K562 (cell line): ENCODE measurements around the gene NCOA1. TPM values are rescaled to one million over a fixed set of nuclear protein-coding genes. Genes with fewer than 3 reads are reported as not detected.
A peak's percentile ranks its signal among the peaks of the same experiment; 100 is the strongest.

Experiments
- ATAC-seq: fragments of 200-7000 bp; cut with Tn5 transposase; 3 replicates; pipeline ENCODE4 v1.9.1; 2020; ENCODE audit warnings: moderate library complexity
- BruUV-seq: library from RNA; stranded (reverse); fragments of 400-500 nt; replicated peaks from 2 replicates; lab custom pipeline; 2021; lab: Mats Ljungman, UMichigan
- CTCF ChIA-PET: fragments of 300-600 bp; formaldehyde crosslinking; extraction: SDS; loops from one replicate; lab custom pipeline; 2021; ENCODE audit warnings: low intra/inter-chr PET ratio; lab: Yijun Ruan, JAX
- POLR2A ChIA-PET: fragments of 300-600, 350-650 bp; sonication (Branson Sonifier 250); formaldehyde crosslinking; extraction: SDS; loops from one replicate; lab custom pipeline; 2021; ENCODE audit warnings: antibody characterized with exemption, inconsistent platforms; lab: Yijun Ruan, JAX
- DNase-seq, 4 experiments: peaks; one replicate each; pipeline versions ENCODE4 v3.0.0 to v3.0.0-alpha.2; 2011 to 2018; ENCODE audit warnings: low spot score in 3 of 4, mixed read lengths in 3 of 4; ENCODE audit errors: extremely low read depth in 1 of 4
- FAIRE-seq: peaks from 2 replicates; lab custom pipeline; 2011; peaks lifted over from hg19 to GRCh38; lab: Jason Lieb, UNC
- H2AFZ ChIP-seq: 2 replicates; pipeline ENCODE4 v1.6.0; 2011; ENCODE audit warnings: low read depth, low read length, control low read depth, inconsistent platforms
- H3K27ac ChIP-seq: fragments of 200-600 bp; 3 replicates; pipeline ENCODE4 v1.8.0; 2011; ENCODE audit warnings: low read depth, mild to moderate bottlenecking, control low read depth, inconsistent platforms, low read length, moderate library complexity, mixed read lengths; ENCODE audit errors: extremely low read depth
- H3K27me3 ChIP-seq, 2 experiments: fragments of 300-600 bp in 1 of 2; 2 replicates in 1 of 2; 3 replicates in 1 of 2; pipeline versions ENCODE4 v1.6.0 to v1.8.0; 2011; ENCODE audit warnings: inconsistent platforms in 2 of 2, low read length in 2 of 2, mild to moderate bottlenecking in 1 of 2, mixed read lengths in 1 of 2, moderate library complexity in 1 of 2; ENCODE audit not compliant: control insufficient read depth in 2 of 2, insufficient read depth in 2 of 2
- H3K36me3 ChIP-seq: fragments of 300-600 bp; 3 replicates; pipeline ENCODE4 v1.8.0; 2011; ENCODE audit warnings: mild to moderate bottlenecking, low read length, inconsistent platforms; ENCODE audit not compliant: control insufficient read depth, insufficient read depth
- H3K4me1 ChIP-seq, 2 experiments: fragments of 200-600 bp in 1 of 2; replicated peaks in 1 of 2; 2 replicates in 1 of 2; 3 replicates in 1 of 2; pipeline versions ENCODE4 v1.5.1 to v1.8.0; 2011; ENCODE audit warnings: inconsistent platforms in 2 of 2, low read length in 2 of 2, mild to moderate bottlenecking in 1 of 2, mixed read lengths in 1 of 2, moderate library complexity in 1 of 2; ENCODE audit not compliant: control insufficient read depth in 2 of 2, insufficient read depth in 2 of 2
- H3K4me2 ChIP-seq: 2 replicates; pipeline ENCODE4 v1.6.1; 2011; ENCODE audit warnings: low read length, control low read depth, inconsistent platforms, mixed read lengths; ENCODE audit not compliant: insufficient read depth
- H3K4me3 ChIP-seq: fragments of 200-600 bp; sonication (generic), shearing (Covaris generic); 2 replicates; pipeline ENCODE4 v1.5.1; 2016; ENCODE audit warnings: control low read depth, inconsistent platforms
- H3K79me2 ChIP-seq: fragments of 200-600 bp; 3 replicates; pipeline ENCODE4 v1.8.0; 2011; ENCODE audit warnings: low read length, inconsistent platforms; ENCODE audit not compliant: control insufficient read depth, insufficient read depth
- H3K9ac ChIP-seq, 2 experiments: 2 replicates each; pipeline versions ENCODE4 v1.6.0 to v1.6.1; 2011; ENCODE audit warnings: low read depth in 2 of 2, low read length in 2 of 2, control low read depth in 1 of 2, inconsistent platforms in 1 of 2, mild to moderate bottlenecking in 1 of 2, mixed read lengths in 1 of 2; ENCODE audit not compliant: insufficient read depth in 1 of 2
- H3K9me1 ChIP-seq: one replicate; pipeline ENCODE4 v1.6.0; 2011; ENCODE audit warnings: inconsistent platforms, mild to moderate bottlenecking, low read length, moderate library complexity; ENCODE audit not compliant: control insufficient read depth, insufficient read depth
- H3K9me3 ChIP-seq: replicated peaks from 2 replicates; pipeline ENCODE4 v1.5.1; 2011; ENCODE audit warnings: low read depth, low read length, inconsistent platforms; ENCODE audit not compliant: control insufficient read depth, insufficient read depth
- H4K20me1 ChIP-seq: replicated peaks from 2 replicates; pipeline ENCODE4 v1.6.1; 2011; ENCODE audit warnings: low read length, inconsistent platforms, mixed read lengths; ENCODE audit not compliant: control insufficient read depth, insufficient read depth
- FOXA3 ChIP-seq, 2 experiments: fragments of 450-650 bp in 1 of 2; sonication (generic) in 1 of 2; formaldehyde crosslinking; IDR thresholded peaks in 1 of 2; conservative IDR thresholded peaks in 1 of 2; 2 replicates each; pipeline versions ENCODE4 v1.4.0 to v1.8.0; 2020 to 2022; ENCODE audit warnings: mild to moderate bottlenecking in 2 of 2, missing genetic modification reagents in 1 of 2
- GABPA ChIP-seq: fragments of 200-800 bp; sonication (Bioruptor generic); conservative IDR thresholded peaks from 2 replicates; pipeline ENCODE4 v1.6.1; 2016; ENCODE audit warnings: low read depth, missing genetic modification characterization, missing compliant biosample characterization
- KAT8 ChIP-seq: fragments of 450-650 bp; IDR thresholded peaks from 2 replicates; pipeline ENCODE4 v1.6.1; 2016; ENCODE audit warnings: low read depth, mild to moderate bottlenecking
- MAFK ChIP-seq: IDR thresholded peaks from 2 replicates; pipeline ENCODE4 v1.6.1; 2011; ENCODE audit warnings: low read length, improper control_type of control experiment
- NFE2 ChIP-seq: IDR thresholded peaks from 2 replicates; pipeline ENCODE4 v1.6.1; 2014; ENCODE audit warnings: antibody characterized with exemption, low read depth
- SMARCB1 ChIP-seq: IDR thresholded peaks from 2 replicates; pipeline ENCODE4 v1.6.1; 2011; ENCODE audit warnings: improper control_type of control experiment, low read depth; ENCODE audit not compliant: insufficient read length
- STAT5B ChIP-seq: fragments of 250-450 bp; sonication (Bioruptor Pico); IDR thresholded peaks from 2 replicates; pipeline ENCODE4 v1.8.0; 2021; ENCODE audit warnings: mild to moderate bottlenecking, inconsistent platforms
- TBL1XR1 ChIP-seq, 2 experiments: IDR thresholded peaks; 2 replicates each; pipeline ENCODE4 v1.6.1; 2012; ENCODE audit warnings: improper control_type of control experiment in 2 of 2, low read length in 2 of 2, mild to moderate bottlenecking in 1 of 2
- ZNF239 ChIP-seq: fragments of 250-450 bp; sonication (Bioruptor Pico); IDR thresholded peaks from 2 replicates; pipeline ENCODE4 v1.4.0; 2020; ENCODE audit warnings: mild to moderate bottlenecking
- ZNF316 ChIP-seq: fragments of 450-650 bp; IDR thresholded peaks from 2 replicates; pipeline ENCODE4 v1.6.1; 2016
- ZNF592 ChIP-seq: fragments of 450-650 bp; IDR thresholded peaks from 2 replicates; pipeline ENCODE4 v1.6.1; 2017; ENCODE audit warnings: antibody characterized with exemption, mild to moderate bottlenecking
- WGBS: fragments of 100-300 bp; shearing (Covaris generic); methylation state at CpG from one replicate; pipeline ENCODE4 v1.1.6; 2016; ENCODE audit warnings: low coverage, mixed read lengths; ENCODE audit not compliant: insufficient coverage; ENCODE audit errors: missing lambda C conversion rate; 5-methylcytosine and 5-hydroxymethylcytosine counted together
- in situ Hi-C: fragments of 300-500 bp; cut with MboI; formaldehyde crosslinking; loops from 4 replicates; pipeline ENCODE4 v1.15.0; 2018; ENCODE audit warnings: inconsistent platforms, mixed read lengths
- intact Hi-C: fragments of 100-400 bp; cut with micrococcal nuclease; formaldehyde crosslinking; loops from 2 replicates; pipeline ENCODE4 v1.14.2; 2022
- polyA plus RNA-seq, 8 experiments: library from polyadenylated mRNA; depleted of rRNA in 4 of 8; stranded (reverse) in 5 of 8; unstranded in 3 of 8; fragments of >200 nt; fragmentation: Nextera tagmentation in 2 of 8; fragmentation: Illumina TruSeq in 1 of 8; extraction: Ambion mirVana in 2 of 8; extraction: Trizol in 1 of 8; gene quantifications; 2 replicates each; pipeline versions ENCODE4 v1.2.1 to v1.2.3, GENCODE V29; 2011 to 2014; ENCODE audit warnings: inconsistent platforms in 1 of 8, missing spikeins in 1 of 8
- total RNA-seq, 7 experiments: library from RNA; depleted of rRNA in 6 of 7; stranded (reverse); fragments of >200 nt in 6 of 7; fragmentation: Illumina TruSeq in 2 of 7; extraction: Trizol in 2 of 7; gene quantifications; 2 replicates each; pipeline versions ENCODE4 v1.2.1 to v1.2.3, GENCODE V29; 2011 to 2021; ENCODE audit warnings: low replicate concordance in 1 of 7
- TF ChIP-seq, protein P1 (sequence below): fragments of 450-650 bp; formaldehyde crosslinking; IDR thresholded peaks from 2 replicates; pipeline ENCODE4 v1.4.0; 2022; ENCODE audit warnings: missing genetic modification characterization
- TF ChIP-seq, protein P2 (sequence below): fragments of 250-450 bp; sonication (Bioruptor Pico); IDR thresholded peaks from 2 replicates; pipeline ENCODE4 v1.8.0; 2021; ENCODE audit warnings: mild to moderate bottlenecking, moderate library complexity

NCOA1 gene
- total and polyA plus RNA-seq, 9 of the 15 experiments (the other 6 are each of a cell fraction or from before 2014, with no cell fraction given) = 4.9 to 25.7 (median 17.0) TPM

GRCh38 chr2:24489465-24490180 lies 1.4 kb upstream of the NCOA1 start (continued):
- TF ChIP-seq ZNF592 = peak; percentile 76

DNA sequence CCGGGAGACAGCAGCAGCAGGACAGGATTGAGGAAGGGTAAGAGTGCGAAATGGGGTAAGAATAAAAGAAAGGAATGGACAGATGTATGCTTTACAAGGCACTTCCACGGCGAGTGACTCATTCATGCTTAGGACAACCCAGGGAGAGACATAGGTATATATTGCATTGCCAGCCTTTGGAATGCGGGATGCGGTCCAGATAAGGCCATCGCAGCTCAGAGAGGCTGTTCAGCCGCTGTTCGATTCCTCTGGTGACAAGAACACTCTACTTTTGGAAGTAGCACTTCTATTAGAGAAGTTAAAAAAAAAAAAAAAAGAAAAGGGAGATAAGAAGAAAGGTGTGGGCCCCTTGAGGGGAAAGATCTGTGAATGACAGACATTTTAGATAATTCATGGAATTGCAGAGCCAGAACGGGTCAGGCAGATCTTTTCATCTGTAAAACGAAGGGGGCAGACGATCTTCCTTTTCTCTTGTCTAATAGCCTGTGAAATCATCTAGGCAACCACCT lies 819 bp upstream of the NCOA1 start:
- FAIRE-seq = peak; percentile 60
- TSS peak; percentile 87 for BruUV-seq
- 4% methylated on average over 12 of the region's 12 CpGs for WGBS
- TF ChIP-seq STAT5B (CRISPR knock-in tag) (no peak), NFE2 (no peak), FOXA3 (CRISPR knock-in tag; conservative IDR thresholded peaks at IDR 0.05 in 1 of 2, IDR thresholded peaks at IDR 0.05 in 1 of 2) (no peak), KAT8 (no peak), SMARCB1 (no peak), ZNF316 (no peak), TBL1XR1 (IDR thresholded peaks at IDR 0.05; ENCODE audit: low read length in 2 of 2) (no peak), MAFK (no peak), GABPA (0 out of 2 replicates have a peak, but pooled peaks have one; percentile 1), ZNF239 (no peak)
- TF ChIP-seq, protein P1, sequence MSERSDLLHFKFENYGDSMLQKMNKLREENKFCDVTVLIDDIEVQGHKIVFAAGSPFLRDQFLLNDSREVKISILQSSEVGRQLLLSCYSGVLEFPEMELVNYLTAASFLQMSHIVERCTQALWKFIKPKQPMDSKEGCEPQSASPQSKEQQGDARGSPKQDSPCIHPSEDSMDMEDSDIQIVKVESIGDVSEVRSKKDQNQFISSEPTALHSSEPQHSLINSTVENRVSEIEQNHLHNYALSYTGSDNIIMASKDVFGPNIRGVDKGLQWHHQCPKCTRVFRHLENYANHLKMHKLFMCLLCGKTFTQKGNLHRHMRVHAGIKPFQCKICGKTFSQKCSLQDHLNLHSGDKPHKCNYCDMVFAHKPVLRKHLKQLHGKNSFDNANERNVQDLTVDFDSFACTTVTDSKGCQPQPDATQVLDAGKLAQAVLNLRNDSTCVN (CRISPR knock-in tag) = no peak
- TF ChIP-seq, protein P2, sequence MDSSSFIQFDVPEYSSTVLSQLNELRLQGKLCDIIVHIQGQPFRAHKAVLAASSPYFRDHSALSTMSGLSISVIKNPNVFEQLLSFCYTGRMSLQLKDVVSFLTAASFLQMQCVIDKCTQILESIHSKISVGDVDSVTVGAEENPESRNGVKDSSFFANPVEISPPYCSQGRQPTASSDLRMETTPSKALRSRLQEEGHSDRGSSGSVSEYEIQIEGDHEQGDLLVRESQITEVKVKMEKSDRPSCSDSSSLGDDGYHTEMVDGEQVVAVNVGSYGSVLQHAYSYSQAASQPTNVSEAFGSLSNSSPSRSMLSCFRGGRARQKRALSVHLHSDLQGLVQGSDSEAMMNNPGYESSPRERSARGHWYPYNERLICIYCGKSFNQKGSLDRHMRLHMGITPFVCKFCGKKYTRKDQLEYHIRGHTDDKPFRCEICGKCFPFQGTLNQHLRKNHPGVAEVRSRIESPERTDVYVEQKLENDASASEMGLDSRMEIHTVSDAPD (CRISPR knock-in tag) = no peak

More for the DNA sequence above, 819 bp upstream of the NCOA1 start:
- in situ Hi-C loops = loop anchor here (5.0 kb wide), 1 partner anchor 307 kb away; no protein-coding TSS in a partner anchor
- Histone ChIP-seq H3K9me1 (no peaks in the 10 kb centered on the region), H3K4me2 (peak overlapping the region; percentile 87), H3K9ac (peak overlapping the region; percentile 71 to 97; a peak in 3 of 4 replicates), H4K20me1 (peaks cover 6% of the 10 kb centered on the region), H3K27ac (peak overlapping the region; percentile 77), H3K4me3 (peak overlapping the region; percentile 69), H3K36me3 (no peaks in the 10 kb centered on the region), H3K9me3 (no peaks in the 10 kb centered on the region), H2AFZ (peak overlapping the region; percentile 88), H3K27me3 (no peaks in the 10 kb centered on the region), H3K79me2 (peaks cover 38% of the 10 kb centered on the region), H3K4me1 (peaks cover 24 to 41% of the 10 kb centered on the region in 2 experiments)
- intact Hi-C loops = loop anchor here (2.0 to 5.0 kb wide), 4 partner anchors 33 to 337 kb away; partner anchors contain the start of genes CENPO and PTRHD1
- POLR2A ChIA-PET = interaction anchor here (0.6 to 2.3 kb wide), 8 partner anchors 8 to 323 kb away, joined by 3 to 11 read pairs (median 4); no protein-coding TSS in a partner anchor
- CTCF ChIA-PET = no interaction called here
- DNase-seq (peak in 2 of 4 experiments; percentile 38 to 64), ATAC-seq (peak; percentile 4)
